Left kidney (tissue), 2 donors: ENCODE results near the gene RFTN1. TPM values are rescaled to one million over a fixed set of nuclear protein-coding genes. Genes with fewer than 3 reads are reported as not detected.

Experiments
- DNase-seq: peaks from one replicate; pipeline ENCODE4 v3.0.0-alpha.2; 2013
- polyA plus RNA-seq: library from polyadenylated mRNA; unstranded; fragments of 120-200 nt; gene quantifications from one replicate; pipeline ENCODE4 v1.2.1, GENCODE V29; 2013; ENCODE audit not compliant: insufficient read length

RFTN1 gene
- polyA plus RNA-seq, 1 donor, result 28.8 TPM

DNA sequence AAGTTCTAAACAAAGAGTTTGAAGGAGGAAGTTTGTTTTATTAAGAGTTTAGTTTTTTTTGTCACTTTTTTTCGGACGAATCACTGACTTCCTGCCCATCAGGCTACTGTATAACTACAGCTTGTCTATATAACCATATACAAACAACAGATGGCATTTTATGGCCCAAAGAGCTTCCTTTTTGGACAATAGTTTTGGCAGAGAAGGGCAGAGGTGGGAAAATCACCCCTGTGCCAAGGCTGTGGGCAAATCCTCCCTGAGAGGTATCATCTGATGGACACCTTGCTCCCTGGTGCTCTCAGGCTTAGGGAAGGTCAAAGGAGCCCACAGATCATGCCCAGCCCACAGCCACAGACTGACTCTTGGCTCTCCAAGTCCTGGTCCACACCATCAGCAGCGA, 135.1 kb downstream of the RFTN1 start:
- DNase-seq, result no peak

- DNase-seq, result no peak
Observed at GRCh38 chr3:16377847-16378302, 135.6 kb downstream of the RFTN1 start.

GRCh38 chr3:16377196-16377595, 136.3 kb downstream of the RFTN1 start:
- no peak for DNase-seq

GRCh38 chr3:16375891-16376290, 137.6 kb downstream of the RFTN1 start:
- no peak for DNase-seq

- DNase-seq, result no peak
Observed at GRCh38 chr3:16374935-16375245, 138.6 kb downstream of the RFTN1 start.

DNA sequence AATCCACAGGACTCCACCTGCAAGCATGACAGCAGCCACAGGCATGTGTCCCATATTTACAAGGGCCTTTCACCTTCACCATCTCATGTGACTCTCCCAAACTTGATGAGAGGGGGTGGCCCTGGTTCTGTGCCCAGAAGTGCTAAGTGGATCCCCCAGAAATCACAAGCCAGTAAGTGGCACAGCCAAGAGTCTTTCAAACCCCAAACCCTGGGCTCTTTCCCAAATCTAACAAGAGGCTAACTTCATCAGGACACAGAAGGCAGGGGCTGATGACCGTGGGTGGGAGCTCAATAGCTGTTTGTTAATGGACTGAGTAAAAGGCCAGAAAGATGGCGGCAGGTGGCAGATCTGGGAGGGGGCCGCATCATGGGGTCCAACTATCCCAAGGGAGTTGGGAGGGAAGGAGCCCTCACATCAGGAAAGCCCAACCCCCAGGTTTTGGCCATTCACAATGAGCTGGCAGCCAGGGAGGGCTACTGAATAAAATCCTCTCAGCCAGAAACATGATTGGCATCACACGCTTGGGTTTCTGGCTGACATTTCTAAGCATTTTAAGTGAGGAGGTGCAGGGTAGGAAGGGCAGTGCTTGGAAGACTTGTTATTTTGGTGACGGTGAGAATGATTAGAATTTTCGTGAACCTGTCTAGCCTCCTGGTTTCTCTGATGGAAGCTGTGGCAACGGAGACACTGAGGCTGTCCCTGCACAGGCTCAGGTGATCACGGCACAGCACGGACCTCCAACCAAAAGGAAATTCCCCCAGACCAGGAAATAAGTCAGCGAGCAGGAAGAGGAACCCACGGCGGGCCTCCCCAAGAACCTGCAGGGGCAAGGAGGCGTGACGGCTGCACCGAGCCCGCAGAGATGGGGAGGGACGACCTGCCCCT, 139.2 kb downstream of the RFTN1 start:
- DNase-seq, result no peak

- no peak for DNase-seq
Observed at GRCh38 chr3:16373341-16373946, 140.1 kb downstream of the RFTN1 start.

- no peak for DNase-seq
Observed at GRCh38 chr3:16372362-16373292, 140.9 kb downstream of the RFTN1 start.

DNA sequence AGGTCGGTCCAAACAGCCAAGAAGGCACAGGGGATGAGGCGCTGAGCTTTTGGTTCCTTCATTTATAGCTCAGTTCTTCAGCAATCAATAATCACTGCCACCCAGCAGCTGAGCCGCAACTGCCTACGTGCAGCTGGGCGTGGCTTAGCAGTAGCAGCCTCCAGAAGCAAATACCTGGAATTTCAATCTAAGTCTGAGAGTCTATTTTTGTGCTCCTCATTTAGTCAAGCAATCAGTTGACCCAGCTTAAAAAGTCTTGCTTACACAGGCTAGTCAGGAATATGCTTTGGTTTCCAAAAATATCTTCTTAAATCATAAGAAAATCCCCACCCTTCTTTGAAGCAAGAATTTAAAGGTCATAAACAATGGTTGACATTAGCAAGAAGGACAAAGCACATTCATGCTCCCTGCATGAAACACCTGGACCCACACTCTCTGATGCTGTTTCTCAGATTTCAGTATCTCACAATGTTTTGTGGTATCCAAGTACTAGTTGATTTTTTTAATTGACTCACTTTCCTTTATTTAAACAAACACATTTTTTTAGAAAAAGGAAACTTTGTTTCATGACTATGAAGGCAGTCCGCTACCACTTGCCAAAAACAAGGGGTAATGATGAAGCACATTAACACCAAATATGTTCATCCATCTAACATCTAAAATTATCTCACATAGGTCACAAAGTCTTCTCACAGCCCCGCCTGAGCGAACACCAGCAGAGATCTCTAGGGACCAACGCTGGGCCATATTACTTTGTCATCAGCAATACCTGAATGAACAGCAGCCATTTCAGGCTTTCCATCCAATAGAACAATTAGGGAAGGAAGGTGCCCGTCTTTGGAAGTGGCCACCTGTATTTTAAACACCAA, 142.4 kb downstream of the RFTN1 start:
- no peak for DNase-seq

DNA sequence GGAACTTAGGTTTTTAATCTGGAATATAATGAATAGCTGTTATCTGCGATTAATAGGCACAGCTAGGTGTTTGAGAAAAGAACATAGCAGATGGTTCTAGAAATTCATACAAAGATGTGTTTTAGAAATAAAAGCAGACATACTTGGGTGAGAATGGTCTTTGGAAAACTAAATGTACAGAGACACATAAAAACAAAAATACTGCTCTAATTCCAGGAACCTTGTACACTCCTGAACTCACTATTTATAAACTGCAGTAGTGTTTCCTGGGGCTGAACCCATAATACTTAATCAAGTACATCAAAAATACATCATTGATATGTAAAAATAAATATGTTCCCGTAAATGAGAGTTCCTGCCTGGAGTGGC, 143.0 kb downstream of the RFTN1 start:
- DNase-seq, result no peak

GRCh38 chr3:16369885-16370284, 143.6 kb downstream of the RFTN1 start:
- no peak for DNase-seq

- DNase-seq, result no peak
Observed at GRCh38 chr3:16369276-16369675, 144.2 kb downstream of the RFTN1 start.

DNA sequence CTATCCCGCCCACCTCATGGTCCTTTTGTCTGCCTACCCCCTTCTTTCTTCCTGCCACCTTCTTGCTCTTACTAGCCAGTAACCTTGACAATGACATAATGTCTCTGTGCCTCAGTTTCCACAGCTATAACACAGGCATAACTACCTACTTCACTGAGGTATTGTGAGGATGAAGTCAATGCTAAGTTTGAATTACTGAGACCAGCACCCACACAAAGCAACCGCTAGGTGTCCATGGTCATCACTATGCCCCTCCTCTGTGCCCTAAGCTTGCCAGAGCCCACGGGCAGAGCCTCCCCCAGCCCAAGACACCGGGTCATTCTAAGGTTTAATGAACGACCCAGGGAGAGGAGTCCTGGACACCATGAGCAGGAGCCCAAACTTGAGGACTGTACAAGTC, 146.9 kb downstream of the RFTN1 start:
- no peak for DNase-seq

- DNase-seq, result no peak
Observed at GRCh38 chr3:16365491-16366128, 147.9 kb downstream of the RFTN1 start.

DNA sequence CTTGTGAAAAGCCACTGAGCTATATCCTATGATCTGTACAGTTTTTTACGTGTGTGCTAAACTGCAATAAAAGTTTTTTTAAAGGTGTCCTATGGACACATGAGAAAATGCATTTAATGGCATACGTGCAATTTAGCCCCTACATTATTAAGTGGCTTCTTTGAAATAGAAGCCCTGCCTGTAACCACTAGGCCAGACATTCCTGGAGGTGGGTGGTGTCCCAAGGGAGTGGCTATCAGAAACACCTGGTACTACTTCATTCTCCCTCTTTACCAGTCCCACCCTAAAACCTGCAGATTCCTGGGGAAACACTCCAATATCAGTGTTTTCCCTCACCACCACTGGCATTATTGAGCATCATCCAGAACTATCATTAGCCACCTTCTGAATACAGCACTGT, 148.5 kb downstream of the RFTN1 start:
- DNase-seq, result no peak

- DNase-seq, result no peak
Observed at GRCh38 chr3:16364323-16364722, 149.2 kb downstream of the RFTN1 start.

DNA sequence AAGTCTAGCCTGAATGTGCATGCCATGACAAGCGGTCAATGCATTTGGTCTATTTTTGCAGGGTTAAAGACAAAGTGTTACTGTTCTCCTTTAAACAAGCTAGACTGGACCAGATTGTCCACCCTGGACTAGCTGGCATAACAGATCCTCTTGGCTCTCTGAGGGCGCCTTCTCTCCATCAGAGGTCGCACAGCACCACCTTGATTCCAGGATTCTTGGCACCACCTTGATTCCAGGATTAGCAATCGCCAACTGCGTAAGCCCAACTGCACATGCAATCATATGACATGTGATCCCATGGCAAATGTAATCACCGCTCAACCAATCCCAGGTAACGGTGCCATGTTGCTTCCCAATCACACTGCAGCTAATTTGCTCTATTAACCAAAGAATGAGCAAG, 149.9 kb downstream of the RFTN1 start:
- no peak for DNase-seq

DNA sequence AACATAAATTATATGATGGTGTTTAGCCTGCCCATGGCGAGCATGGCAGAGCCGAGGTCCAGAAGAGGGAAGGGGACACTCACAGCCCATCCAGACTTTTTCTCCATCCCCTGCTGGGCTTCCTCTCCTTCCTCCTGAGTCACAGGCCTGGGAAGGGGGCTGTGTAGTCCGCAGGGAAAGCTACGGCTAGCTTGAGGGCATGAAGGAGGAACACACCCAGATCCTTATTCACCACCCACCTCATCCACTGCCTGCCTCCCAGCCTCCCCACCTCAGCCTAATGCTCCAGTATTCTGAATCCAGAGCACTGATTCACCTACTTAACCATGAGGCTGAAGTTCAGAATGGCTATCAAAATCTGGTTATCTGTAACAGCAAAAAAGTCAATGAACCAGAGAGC, 150.7 kb downstream of the RFTN1 start:
- no peak for DNase-seq

- no peak for DNase-seq
Observed at GRCh38 chr3:16361087-16361486, 152.4 kb downstream of the RFTN1 start.

- DNase-seq, result no peak
Observed at GRCh38 chr3:16359331-16359730, 154.2 kb downstream of the RFTN1 start.

DNA sequence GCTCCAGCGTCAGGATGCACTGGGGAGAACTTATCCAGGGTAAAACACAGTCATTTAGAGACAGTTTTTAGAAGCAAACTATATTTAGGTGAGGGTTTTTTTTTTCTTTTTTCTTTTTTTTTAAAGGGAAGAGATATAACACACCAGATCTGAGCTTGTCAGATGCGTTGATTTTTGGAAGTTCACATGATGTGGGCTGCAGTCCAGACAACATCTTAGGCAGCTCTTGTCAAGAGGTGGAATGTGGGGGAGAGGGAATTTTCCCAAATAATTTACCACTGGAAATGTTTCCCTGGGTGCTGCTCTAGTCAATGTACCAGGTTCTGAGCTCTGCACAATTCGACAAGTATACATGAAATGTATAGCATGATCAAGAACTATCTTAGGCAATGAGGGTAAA, 155.2 kb downstream of the RFTN1 start:
- no peak for DNase-seq
